HG03432 (cell line): ENCODE data around the gene IFNG-AS1.

ENCODE experiments used
- ATAC-seq: cut with Tn5 transposase; IDR thresholded peaks from one replicate; pipeline ENCODE4 v1.9.1; 2021; ENCODE audit warnings: mild to moderate bottlenecking, moderate library complexity; ENCODE audit not compliant: unreplicated experiment

IFNG-AS1 gene

GRCh38 chr12:68034567-68034966 lies 45.3 kb downstream of the IFNG-AS1 start:
- no peak for ATAC-seq

GRCh38 chr12:68036642-68037041 lies 47.4 kb downstream of the IFNG-AS1 start:
- no peak for ATAC-seq

GRCh38 chr12:68037616-68038255 lies 48.5 kb downstream of the IFNG-AS1 start:
- no peak for ATAC-seq

GRCh38 chr12:68038650-68039049 lies 49.4 kb downstream of the IFNG-AS1 start:
- ATAC-seq, result no peak

GRCh38 chr12:68040450-68041075 lies 51.3 kb downstream of the IFNG-AS1 start:
- peak; percentile 53 for ATAC-seq

- peak; percentile 85 for ATAC-seq
Observed at GRCh38 chr12:68042212-68042699, 53.0 kb downstream of the IFNG-AS1 start.

GRCh38 chr12:68043435-68043834 lies 54.2 kb downstream of the IFNG-AS1 start:
- no peak for ATAC-seq

GRCh38 chr12:68048648-68049297 lies 59.5 kb downstream of the IFNG-AS1 start:
- ATAC-seq, result no peak

- ATAC-seq, result no peak
Observed at GRCh38 chr12:68056300-68056699, 67.1 kb downstream of the IFNG-AS1 start.

GRCh38 chr12:68063900-68064590 lies 74.8 kb downstream of the IFNG-AS1 start:
- no peak for ATAC-seq

- ATAC-seq, result no peak
Observed at GRCh38 chr12:68065163-68065562, 75.9 kb downstream of the IFNG-AS1 start.

GRCh38 chr12:68065687-68066086 lies 76.4 kb downstream of the IFNG-AS1 start:
- ATAC-seq, result no peak

- ATAC-seq, result no peak
Observed at GRCh38 chr12:68067762-68068376, 78.6 kb downstream of the IFNG-AS1 start.

- no peak for ATAC-seq
Observed at GRCh38 chr12:68069275-68069674, 80.0 kb downstream of the IFNG-AS1 start.
